IMR-90 (cell line): Measurements from ENCODE around the gene TCFL5. TPM values are rescaled to one million over a fixed set of nuclear protein-coding genes. Genes with fewer than 3 reads are reported as not detected.
A peak's percentile ranks its signal among the peaks of the same experiment; 100 is the strongest.

Experiments used
- ATAC-seq: fragments of 200-7000 bp; cut with Tn5 transposase; 2 replicates; pipeline ENCODE4 v1.9.1; 2020; ENCODE audit warnings: low read depth, mild to moderate bottlenecking, moderate library complexity
- BruUV-seq: library from RNA; stranded (reverse); fragments of 400-500 nt; replicated peaks from 2 replicates; lab custom pipeline; 2021; lab: Mats Ljungman, UMichigan
- CTCF ChIA-PET: fragments of 300-600 bp; formaldehyde crosslinking; extraction: SDS; loops from one replicate; lab custom pipeline; 2021; ENCODE audit warnings: antibody characterized with exemption; lab: Yijun Ruan, JAX
- POLR2A ChIA-PET: fragments of 300-600 bp; sonication (Branson Sonifier 250); formaldehyde crosslinking; loops from one replicate; lab custom pipeline; 2022; ENCODE audit warnings: antibody characterized with exemption; ENCODE audit not compliant: unreplicated experiment; lab: Charles Lee
- DNase-seq: peaks from one replicate; pipeline ENCODE4 v3.0.0; 2013
- H2AFZ ChIP-seq: replicated peaks from 2 replicates; pipeline ENCODE3; 2013; ENCODE audit warnings: low read length, mild to moderate bottlenecking; ENCODE audit not compliant: poor library complexity
- H2AK5ac ChIP-seq: 2 replicates; pipeline ENCODE4 v1.6.1; 2013; ENCODE audit warnings: low read depth, low read length, inconsistent platforms
- H2AK9ac ChIP-seq: replicated peaks from 2 replicates; pipeline ENCODE3; 2013; ENCODE audit warnings: mild to moderate bottlenecking, low read depth, low read length, moderate library complexity; ENCODE audit not compliant: poor library complexity
- H2BK120ac ChIP-seq: 2 replicates; pipeline ENCODE4 v1.6.1; 2013; ENCODE audit warnings: low read depth, low read length, inconsistent platforms
- H2BK15ac ChIP-seq: 3 replicates; pipeline ENCODE4 v1.6.1; 2013; ENCODE audit warnings: low read depth, low read length, inconsistent platforms
- H2BK20ac ChIP-seq: 2 replicates; pipeline ENCODE4 v1.6.1; 2013; ENCODE audit warnings: low read depth, mild to moderate bottlenecking, inconsistent platforms, low read length, moderate library complexity
- H2BK5ac ChIP-seq: 2 replicates; pipeline ENCODE4 v1.6.1; 2013; ENCODE audit warnings: mild to moderate bottlenecking, low read depth, low read length, inconsistent platforms; ENCODE audit not compliant: poor library complexity, severe bottlenecking
- H3K14ac ChIP-seq: replicated peaks from 2 replicates; pipeline ENCODE4 v1.6.1; 2013; ENCODE audit warnings: low read depth, low read length, inconsistent platforms
- H3K18ac ChIP-seq: 2 replicates; pipeline ENCODE4 v1.6.1; 2013; ENCODE audit warnings: low read depth, low read length, control low read depth
- H3K23ac ChIP-seq: 2 replicates; pipeline ENCODE4 v1.6.1; 2013; ENCODE audit warnings: low read depth, low read length, inconsistent platforms
- H3K27ac ChIP-seq: 2 replicates; pipeline ENCODE4 v1.5.1; 2013; ENCODE audit warnings: mild to moderate bottlenecking, control low read depth, low read length; ENCODE audit not compliant: insufficient read depth
- H3K27me3 ChIP-seq: 2 replicates; pipeline ENCODE4 v1.6.1; 2013; ENCODE audit warnings: low read length; ENCODE audit not compliant: control insufficient read depth, insufficient read depth
- H3K36me3 ChIP-seq: 2 replicates; pipeline ENCODE4 v1.6.1; 2013; ENCODE audit warnings: low read length, mixed read lengths; ENCODE audit not compliant: control insufficient read depth, insufficient read depth
- H3K4ac ChIP-seq: 2 replicates; pipeline ENCODE4 v1.6.1; 2013; ENCODE audit warnings: low read depth, low read length, inconsistent platforms
- H3K4me1 ChIP-seq: 2 replicates; pipeline ENCODE4 v1.6.1; 2013; ENCODE audit warnings: low read length, mixed read lengths; ENCODE audit not compliant: control insufficient read depth, insufficient read depth
- H3K4me2 ChIP-seq: 2 replicates; pipeline ENCODE4 v1.6.1; 2013; ENCODE audit warnings: low read depth, mild to moderate bottlenecking, control low read depth, low read length, moderate library complexity
- H3K4me3 ChIP-seq: 2 replicates; pipeline ENCODE4 v1.5.1; 2013; ENCODE audit warnings: low read depth, mild to moderate bottlenecking, control low read depth, low read length, moderate library complexity; ENCODE audit not compliant: insufficient read depth
- H3K56ac ChIP-seq: 2 replicates; pipeline ENCODE4 v1.6.1; 2013; ENCODE audit warnings: low read length, inconsistent platforms; ENCODE audit not compliant: insufficient read depth; ENCODE audit errors: extremely low read depth
- H3K79me1 ChIP-seq, 2 experiments: 2 replicates each; pipeline ENCODE4 v1.6.1; 2013; ENCODE audit warnings: low read length in 2 of 2, inconsistent platforms in 1 of 2, low read depth in 1 of 2
- H3K9ac ChIP-seq: 2 replicates; pipeline ENCODE4 v1.6.1; 2013; ENCODE audit warnings: low read depth, low read length, control low read depth
- H3K9me1 ChIP-seq: 2 replicates; pipeline ENCODE4 v1.6.1; 2013; ENCODE audit warnings: low read length, inconsistent platforms; ENCODE audit not compliant: insufficient read depth
- H3K9me3 ChIP-seq: 2 replicates; pipeline ENCODE4 v1.6.1; 2013; ENCODE audit warnings: low read length; ENCODE audit not compliant: control insufficient read depth, insufficient read depth
- H4K20me1 ChIP-seq: 2 replicates; pipeline ENCODE4 v1.6.1; 2013; ENCODE audit warnings: low read length, inconsistent platforms; ENCODE audit not compliant: insufficient read depth
- H4K5ac ChIP-seq: 2 replicates; pipeline ENCODE4 v1.6.1; 2013; ENCODE audit warnings: mild to moderate bottlenecking, low read depth, low read length, control low read depth
- H4K8ac ChIP-seq, 2 experiments: 2 replicates each; pipeline ENCODE4 v1.6.1; 2013; ENCODE audit warnings: low read depth in 2 of 2, low read length in 2 of 2, control low read depth in 1 of 2, inconsistent platforms in 1 of 2
- H4K91ac ChIP-seq: 2 replicates; pipeline ENCODE4 v1.6.1; 2013; ENCODE audit warnings: low read depth, low read length, inconsistent platforms; ENCODE audit not compliant: insufficient read depth
- BHLHE40 ChIP-seq: fragments of 150-350 bp; IDR thresholded peaks from 2 replicates; pipeline ENCODE4 v1.6.1; 2016; ENCODE audit warnings: mild to moderate bottlenecking, low read depth, low read length
- CEBPB ChIP-seq: IDR thresholded peaks from 2 replicates; pipeline ENCODE4 v1.6.1; 2012; ENCODE audit warnings: low read depth, low read length, improper control_type of control experiment
- CHD1 ChIP-seq: IDR thresholded peaks from 2 replicates; pipeline ENCODE4 v1.6.1; 2012; ENCODE audit warnings: low read depth, low read length, improper control_type of control experiment
- FOS ChIP-seq: fragments of 150-350 bp; IDR thresholded peaks from 2 replicates; pipeline ENCODE4 v1.6.1; 2016; ENCODE audit warnings: low read depth, low read length
- MAFK ChIP-seq: IDR thresholded peaks from 2 replicates; pipeline ENCODE4 v1.6.1; 2012; ENCODE audit warnings: low read depth, low read length, improper control_type of control experiment
- MAZ ChIP-seq: IDR thresholded peaks from 2 replicates; pipeline ENCODE4 v1.6.1; 2012; ENCODE audit warnings: low read depth, mild to moderate bottlenecking, low read length, improper control_type of control experiment, moderate library complexity, borderline replicate concordance
- MXI1 ChIP-seq: IDR thresholded peaks from 2 replicates; pipeline ENCODE4 v1.6.1; 2012; ENCODE audit warnings: low read depth, mild to moderate bottlenecking, low read length, moderate library complexity, borderline replicate concordance
- NFE2L2 ChIP-seq: fragments of 150-350 bp; IDR thresholded peaks from 2 replicates; pipeline ENCODE4 v1.6.1; 2016; ENCODE audit warnings: low read depth, mild to moderate bottlenecking, low read length
- POLR2A ChIP-seq: IDR thresholded peaks from 2 replicates; pipeline ENCODE4 v1.6.1; 2012; ENCODE audit warnings: mild to moderate bottlenecking, low read depth, low read length
- RAD21 ChIP-seq: IDR thresholded peaks from 2 replicates; pipeline ENCODE4 v1.6.1; 2012; ENCODE audit warnings: low read length, improper control_type of control experiment
- RCOR1 ChIP-seq: IDR thresholded peaks from 2 replicates; pipeline ENCODE4 v1.6.1; 2012; ENCODE audit warnings: mild to moderate bottlenecking, low read length, improper control_type of control experiment; ENCODE audit not compliant: insufficient replicate concordance
- RFX5 ChIP-seq: IDR thresholded peaks from 2 replicates; pipeline ENCODE4 v1.8.0; 2012; ENCODE audit warnings: low read depth, mild to moderate bottlenecking, low read length, moderate library complexity
- SMC3 ChIP-seq: fragments of 150-350 bp; IDR thresholded peaks from 2 replicates; pipeline ENCODE4 v1.6.1; 2016; ENCODE audit warnings: low read depth, mild to moderate bottlenecking, antibody characterized with exemption, low read length, moderate library complexity
- WGBS, 2 experiments: methylation state at CpG; one replicate each; pipeline versions ENCODE4 v1.1.5 to v1.1.7; 2013; ENCODE audit warnings: missing lambda C conversion rate in 2 of 2; ENCODE audit not compliant: insufficient read length in 1 of 2; ENCODE audit errors: extremely low coverage in 2 of 2; 5-methylcytosine and 5-hydroxymethylcytosine counted together
- dilution Hi-C: fragments of 300-500 bp; cut with HindIII; formaldehyde crosslinking; loops from one replicate; pipeline ENCODE4 v1.14.3; 2018; ENCODE audit warnings: low sequenced_read_pairs; ENCODE audit not compliant: unreplicated experiment
- in situ Hi-C: fragments of 300-500 bp; cut with MboI; formaldehyde crosslinking; loops from 3 replicates; pipeline ENCODE4 v1.14.3; 2019; ENCODE audit warnings: low sequenced_read_pairs, inconsistent platforms, mixed read lengths
- intact Hi-C: fragments of 100-400 bp; cut with micrococcal nuclease; formaldehyde crosslinking; loops from 2 replicates; pipeline ENCODE4 v1.10.0; 2022
- polyA plus RNA-seq, 3 experiments: library from polyadenylated mRNA; depleted of rRNA; stranded (reverse); fragments of >200 nt; gene quantifications; 2 replicates each; pipeline ENCODE4 v1.2.3, GENCODE V29; 2012; ENCODE audit warnings: low replicate concordance in 1 of 3
- total RNA-seq: library from RNA; depleted of rRNA; stranded (reverse); fragments of >200 nt; gene quantifications from 2 replicates; pipeline ENCODE4 v1.2.3, GENCODE V29; 2012
- TF ChIP-seq, protein P1 (sequence below): fragments of 150-350 bp; IDR thresholded peaks from 2 replicates; pipeline ENCODE4 v1.6.1; 2017; ENCODE audit warnings: mild to moderate bottlenecking, antibody characterized with exemption, low read length, low read depth
- TF ChIP-seq, protein P2 (sequence below): conservative IDR thresholded peaks from 2 replicates; pipeline ENCODE4 v1.5.1; 2012; ENCODE audit warnings: mild to moderate bottlenecking, low read depth, low read length, improper control_type of control experiment
- TF ChIP-seq, protein P3 (sequence below): fragments of 150-350 bp; IDR thresholded peaks from 2 replicates; pipeline ENCODE4 v1.6.1; 2016; ENCODE audit warnings: low read depth, mild to moderate bottlenecking, low read length, moderate library complexity, borderline replicate concordance

TCFL5 gene
- total and polyA plus RNA-seq, 2 of the 4 experiments (the other 2 are of a cell fraction) = 6.0 to 8.2 TPM

DNA sequence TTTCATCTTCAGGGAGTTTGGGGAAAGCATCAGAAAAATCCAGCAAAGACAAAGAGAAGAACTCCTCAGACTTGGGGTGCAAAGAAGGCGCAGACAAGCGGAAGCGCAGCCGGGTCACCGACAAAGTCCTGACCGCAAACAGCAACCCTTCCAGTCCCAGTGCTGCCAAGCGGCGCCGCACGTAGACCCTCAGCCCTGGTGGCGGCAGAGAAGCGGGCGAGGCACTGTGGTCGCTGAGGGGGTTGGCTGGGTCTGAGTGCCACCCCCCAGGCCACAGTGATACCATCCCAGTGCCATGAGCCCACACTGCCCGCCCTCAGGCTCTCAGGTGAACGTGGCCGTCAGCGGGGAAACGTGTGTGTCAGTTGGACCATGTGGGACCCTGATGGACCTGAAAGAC lies 62.2 kb downstream of the TCFL5 start:
- H2BK5ac ChIP-seq = no peak overlapping the region

More for the DNA sequence above, 62.2 kb downstream of the TCFL5 start:
- H2BK20ac ChIP-seq = no peak overlapping the region
- no peak overlapping the region for H3K9ac ChIP-seq
- H3K18ac ChIP-seq = no peak overlapping the region
- H3K9me3 ChIP-seq = no peaks in the 10 kb centered on the region
- H2AK9ac ChIP-seq = no peak overlapping the region
- no peak overlapping the region for H3K4me2 ChIP-seq
- DNase-seq = no peak
- POLR2A ChIA-PET = no interaction called here
- no peak overlapping the region for H3K4ac ChIP-seq
- H3K56ac ChIP-seq = no peak overlapping the region
- H2BK15ac ChIP-seq = no peak overlapping the region
- TF ChIP-seq RCOR1 (no peak), MXI1 (no peak), BHLHE40 (no peak), CEBPB (no peak), MAZ (no peak), CHD1 (no peak), SMC3 (no peak), NFE2L2 (no peak), RAD21 (no peak), FOS (no peak), MAFK (no peak), RFX5 (no peak), POLR2A (no peak)
- TF ChIP-seq, protein P1, sequence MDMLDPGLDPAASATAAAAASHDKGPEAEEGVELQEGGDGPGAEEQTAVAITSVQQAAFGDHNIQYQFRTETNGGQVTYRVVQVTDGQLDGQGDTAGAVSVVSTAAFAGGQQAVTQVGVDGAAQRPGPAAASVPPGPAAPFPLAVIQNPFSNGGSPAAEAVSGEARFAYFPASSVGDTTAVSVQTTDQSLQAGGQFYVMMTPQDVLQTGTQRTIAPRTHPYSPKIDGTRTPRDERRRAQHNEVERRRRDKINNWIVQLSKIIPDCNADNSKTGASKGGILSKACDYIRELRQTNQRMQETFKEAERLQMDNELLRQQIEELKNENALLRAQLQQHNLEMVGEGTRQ = no peak
- TF ChIP-seq, protein P2, sequence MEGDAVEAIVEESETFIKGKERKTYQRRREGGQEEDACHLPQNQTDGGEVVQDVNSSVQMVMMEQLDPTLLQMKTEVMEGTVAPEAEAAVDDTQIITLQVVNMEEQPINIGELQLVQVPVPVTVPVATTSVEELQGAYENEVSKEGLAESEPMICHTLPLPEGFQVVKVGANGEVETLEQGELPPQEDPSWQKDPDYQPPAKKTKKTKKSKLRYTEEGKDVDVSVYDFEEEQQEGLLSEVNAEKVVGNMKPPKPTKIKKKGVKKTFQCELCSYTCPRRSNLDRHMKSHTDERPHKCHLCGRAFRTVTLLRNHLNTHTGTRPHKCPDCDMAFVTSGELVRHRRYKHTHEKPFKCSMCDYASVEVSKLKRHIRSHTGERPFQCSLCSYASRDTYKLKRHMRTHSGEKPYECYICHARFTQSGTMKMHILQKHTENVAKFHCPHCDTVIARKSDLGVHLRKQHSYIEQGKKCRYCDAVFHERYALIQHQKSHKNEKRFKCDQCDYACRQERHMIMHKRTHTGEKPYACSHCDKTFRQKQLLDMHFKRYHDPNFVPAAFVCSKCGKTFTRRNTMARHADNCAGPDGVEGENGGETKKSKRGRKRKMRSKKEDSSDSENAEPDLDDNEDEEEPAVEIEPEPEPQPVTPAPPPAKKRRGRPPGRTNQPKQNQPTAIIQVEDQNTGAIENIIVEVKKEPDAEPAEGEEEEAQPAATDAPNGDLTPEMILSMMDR = no peak
- TF ChIP-seq, protein P3, sequence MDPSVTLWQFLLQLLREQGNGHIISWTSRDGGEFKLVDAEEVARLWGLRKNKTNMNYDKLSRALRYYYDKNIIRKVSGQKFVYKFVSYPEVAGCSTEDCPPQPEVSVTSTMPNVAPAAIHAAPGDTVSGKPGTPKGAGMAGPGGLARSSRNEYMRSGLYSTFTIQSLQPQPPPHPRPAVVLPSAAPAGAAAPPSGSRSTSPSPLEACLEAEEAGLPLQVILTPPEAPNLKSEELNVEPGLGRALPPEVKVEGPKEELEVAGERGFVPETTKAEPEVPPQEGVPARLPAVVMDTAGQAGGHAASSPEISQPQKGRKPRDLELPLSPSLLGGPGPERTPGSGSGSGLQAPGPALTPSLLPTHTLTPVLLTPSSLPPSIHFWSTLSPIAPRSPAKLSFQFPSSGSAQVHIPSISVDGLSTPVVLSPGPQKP = no peak
- WGBS, 2 experiments = 97% methylated on average over 14 of the region's 19 CpGs; no CpG with 5 or more reads in 1 of the 2 experiments
- dilution Hi-C loops = no loop called here
- no peak overlapping the region for H3K23ac ChIP-seq
- H3K4me3 ChIP-seq = no peak overlapping the region
- no peak overlapping the region for H2AK5ac ChIP-seq
- H4K8ac ChIP-seq = no peak overlapping the region
- peaks cover 11 to 15% of the 10 kb centered on the region in 2 experiments for H3K79me1 ChIP-seq
- ATAC-seq = no peak
- in situ Hi-C loops = no loop called here
- no peaks in the 10 kb centered on the region for H3K27me3 ChIP-seq
- no peak overlapping the region for H3K27ac ChIP-seq
- CTCF ChIA-PET = no interaction called here
- H3K14ac ChIP-seq = no peak overlapping the region
- H2AFZ ChIP-seq = no peak overlapping the region
- H2BK120ac ChIP-seq = no peak overlapping the region
- no peak overlapping the region for H4K5ac ChIP-seq
- intact Hi-C loops = no loop called here
- H3K4me1 ChIP-seq = peaks cover 6% of the 10 kb centered on the region
- H4K20me1 ChIP-seq = peaks cover 14% of the 10 kb centered on the region
- TSS peak; percentile 86 for BruUV-seq
- H3K36me3 ChIP-seq = peaks cover 32% of the 10 kb centered on the region
- no peaks in the 10 kb centered on the region for H3K9me1 ChIP-seq
- H4K91ac ChIP-seq = no peak overlapping the region
